ENCODE measurements around the gene TMEM187. TPM values are rescaled to one million over a fixed set of nuclear protein-coding genes. Genes with fewer than 3 reads are reported as not detected.

Gene TMEM187
- total RNA-seq, 4 donors from 2014 or later = 3.6 to 6.9 (median 6.1) TPM

DNA sequence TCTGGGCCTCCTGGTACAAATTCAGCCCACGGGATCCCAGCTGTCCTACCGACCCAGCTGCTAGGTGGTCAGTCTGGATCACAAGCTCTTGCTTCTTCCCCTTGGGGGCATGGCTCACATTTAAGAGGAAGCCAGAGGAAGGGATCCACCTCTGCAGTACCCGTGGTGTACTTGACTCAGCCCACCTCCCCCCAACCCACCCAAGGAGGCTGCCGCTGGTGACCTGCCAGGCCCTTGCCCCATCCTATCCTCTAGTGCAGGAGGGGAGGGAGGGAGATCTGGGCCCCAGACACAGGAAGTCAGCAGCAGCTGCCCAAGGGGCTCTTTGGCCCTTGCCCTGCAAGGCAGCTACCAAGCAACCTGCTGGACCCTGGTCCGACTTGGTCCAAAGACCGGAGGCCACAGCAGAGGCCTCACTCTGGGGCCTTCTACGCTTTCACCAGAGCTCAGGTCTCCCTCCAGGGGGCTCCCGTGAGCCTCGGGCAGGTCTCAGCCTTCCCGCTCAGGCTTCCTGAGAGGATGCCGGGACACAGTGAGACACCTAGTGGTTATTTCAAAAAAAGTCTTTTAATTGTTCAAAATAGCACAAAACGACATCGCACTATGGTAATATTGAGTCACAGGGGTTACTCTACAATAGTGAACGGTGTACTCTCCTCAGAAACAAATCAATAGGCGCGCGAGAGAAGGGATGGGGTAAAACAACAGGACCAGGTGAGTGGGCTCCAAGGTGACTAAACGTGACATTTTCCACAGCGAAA lies 25.4 kb upstream of the TMEM187 start:
- no peak for DNase-seq (ENCODE audit: extremely low spot score)
- Histone ChIP-seq H3K27ac (replicated peaks in 1 of 4) (peak overlapping the region; percentile 82 to 88 (median 85)), H3K4me1 (peaks cover 12 to 61% (median 47%) of the 10 kb centered on the region in 4 donors)

DNA sequence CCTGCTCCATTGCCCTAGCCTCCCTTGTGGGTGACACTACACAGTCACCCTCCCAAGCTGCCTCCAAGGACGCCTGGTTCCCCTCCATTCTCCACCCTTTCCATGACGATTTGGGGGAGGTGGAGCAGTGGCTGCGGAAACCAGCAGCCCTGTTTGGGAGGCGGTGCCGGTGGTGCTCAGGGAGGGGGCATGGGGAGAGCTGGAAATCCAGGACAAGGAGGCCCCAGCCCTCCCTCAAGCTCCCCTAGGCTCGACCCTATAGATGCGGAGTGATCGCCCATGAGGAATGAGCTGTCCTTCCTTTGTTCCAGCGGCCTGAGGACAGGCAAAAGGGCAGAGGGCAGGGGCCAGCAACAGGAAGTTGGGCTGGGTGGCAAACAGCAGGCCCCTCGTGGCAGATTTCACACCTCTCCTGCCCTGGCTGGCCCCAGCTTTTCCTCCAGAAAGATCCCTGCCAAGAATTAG lies 24.5 kb upstream of the TMEM187 start:
- peaks cover 21 to 50% (median 31%) of the 10 kb centered on the region in 4 donors for H3K36me3 ChIP-seq
- no peak overlapping the region for H3K4me3 ChIP-seq
- peak overlapping the region; percentile 82 to 88 (median 85) for H3K27ac ChIP-seq (replicated peaks in 1 of 4)
- 77% methylated on average over 10 of the region's 10 CpGs for WGBS
- DNase-seq (ENCODE audit: extremely low spot score) = no peak
- H3K4me1 ChIP-seq = peaks cover 15 to 68% (median 55%) of the 10 kb centered on the region in 4 donors
- TF ChIP-seq POLR2A (IDR thresholded peaks at IDR 0.05; ENCODE audit: low read depth) = no peak
- TF ChIP-seq POLR2AphosphoS5 (IDR thresholded peaks at IDR 0.05) = peak in 1 of 2 donors; percentile 5
- intact Hi-C loops (cut with DNase I) = no loop called here
- H3K9me3 ChIP-seq = no peaks in the 10 kb centered on the region
- no peaks in the 10 kb centered on the region for H3K27me3 ChIP-seq

More for the DNA sequence above, 25.4 kb upstream of the TMEM187 start:
- Histone ChIP-seq H3K27me3 (no peaks in the 10 kb centered on the region), H3K9me3 (no peaks in the 10 kb centered on the region), H3K36me3 (peaks cover 21 to 42% (median 25%) of the 10 kb centered on the region in 4 donors), H3K4me3 (no peak overlapping the region)
- intact Hi-C loops (cut with DNase I) = no loop called here
- TF ChIP-seq POLR2A (IDR thresholded peaks at IDR 0.05; ENCODE audit: low read depth) = no peak
- TF ChIP-seq POLR2AphosphoS5 (IDR thresholded peaks at IDR 0.05) = peak; percentile 12 to 64
- TF ChIP-seq EP300 (IDR thresholded peaks at IDR 0.05) = no peak
- TF ChIP-seq, protein P1, sequence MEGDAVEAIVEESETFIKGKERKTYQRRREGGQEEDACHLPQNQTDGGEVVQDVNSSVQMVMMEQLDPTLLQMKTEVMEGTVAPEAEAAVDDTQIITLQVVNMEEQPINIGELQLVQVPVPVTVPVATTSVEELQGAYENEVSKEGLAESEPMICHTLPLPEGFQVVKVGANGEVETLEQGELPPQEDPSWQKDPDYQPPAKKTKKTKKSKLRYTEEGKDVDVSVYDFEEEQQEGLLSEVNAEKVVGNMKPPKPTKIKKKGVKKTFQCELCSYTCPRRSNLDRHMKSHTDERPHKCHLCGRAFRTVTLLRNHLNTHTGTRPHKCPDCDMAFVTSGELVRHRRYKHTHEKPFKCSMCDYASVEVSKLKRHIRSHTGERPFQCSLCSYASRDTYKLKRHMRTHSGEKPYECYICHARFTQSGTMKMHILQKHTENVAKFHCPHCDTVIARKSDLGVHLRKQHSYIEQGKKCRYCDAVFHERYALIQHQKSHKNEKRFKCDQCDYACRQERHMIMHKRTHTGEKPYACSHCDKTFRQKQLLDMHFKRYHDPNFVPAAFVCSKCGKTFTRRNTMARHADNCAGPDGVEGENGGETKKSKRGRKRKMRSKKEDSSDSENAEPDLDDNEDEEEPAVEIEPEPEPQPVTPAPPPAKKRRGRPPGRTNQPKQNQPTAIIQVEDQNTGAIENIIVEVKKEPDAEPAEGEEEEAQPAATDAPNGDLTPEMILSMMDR (IDR thresholded peaks at IDR 0.05) = peak; percentile 76 to 81 (median 81)
- 53% methylated on average over 17 of the region's 19 CpGs for whole genome bisulfite sequencing

DNA sequence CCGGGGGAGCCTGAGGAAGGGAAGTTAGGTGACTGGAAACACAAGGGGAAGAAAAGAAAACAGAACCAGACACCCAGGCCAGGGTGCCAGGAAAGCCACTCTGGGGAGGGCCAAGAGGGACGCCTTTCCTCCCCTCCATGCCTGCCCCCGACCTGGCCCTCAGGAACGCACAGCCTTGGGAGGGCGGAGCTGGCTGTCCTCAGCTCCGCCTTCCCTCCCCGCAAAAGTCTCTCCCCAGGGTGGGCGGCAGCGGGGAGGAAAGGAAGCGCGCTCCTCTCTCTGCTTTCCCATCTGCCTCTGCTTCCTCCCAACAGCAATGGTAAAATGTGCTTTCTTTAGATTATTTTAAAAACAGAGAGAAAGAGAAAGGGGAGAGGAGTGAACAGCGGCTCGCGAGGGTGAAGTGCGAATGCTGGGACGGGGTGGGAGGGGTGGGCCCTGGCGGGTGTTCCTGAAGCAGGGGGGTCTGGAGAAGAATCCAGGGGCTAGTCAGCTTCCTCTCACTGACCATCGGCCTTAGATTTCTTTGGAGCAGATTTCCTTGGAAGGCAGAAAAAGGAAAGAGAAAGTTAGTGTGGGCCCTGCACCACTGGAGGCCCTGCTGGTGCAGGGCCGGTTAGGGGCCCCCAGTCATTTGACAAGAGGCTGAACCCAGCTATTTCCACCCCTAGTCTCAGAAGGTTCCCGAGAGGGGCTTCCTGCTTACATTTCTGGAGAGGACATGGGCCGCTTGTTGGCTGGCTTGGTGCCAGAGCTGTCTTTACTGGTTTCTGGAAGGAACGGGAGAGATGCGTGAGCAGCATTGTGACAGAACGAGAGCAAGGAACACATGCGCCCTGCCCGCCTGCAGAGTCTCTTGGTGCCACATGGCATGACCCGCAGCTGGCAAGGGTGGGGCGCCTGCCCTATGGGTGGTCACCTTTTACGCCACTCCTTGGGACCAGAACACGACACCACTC lies 23.4 kb upstream of the TMEM187 start:
- peaks cover 21 to 61% (median 33%) of the 10 kb centered on the region in 4 donors for H3K36me3 ChIP-seq
- DNase-seq (ENCODE audit: extremely low spot score) = no peak
- TF ChIP-seq EP300 (IDR thresholded peaks at IDR 0.05) = no peak
- TF ChIP-seq, protein P1 (IDR thresholded peaks at IDR 0.05) = no peak
- no peak for TF ChIP-seq POLR2A (IDR thresholded peaks at IDR 0.05; ENCODE audit: low read depth)
- no peak for TF ChIP-seq POLR2AphosphoS5 (IDR thresholded peaks at IDR 0.05)
- H3K27ac ChIP-seq (replicated peaks in 1 of 4) = peak overlapping the region; percentile 82 to 88 (median 85)
- intact Hi-C loops (cut with DNase I) = no loop called here
- H3K4me3 ChIP-seq = no peak overlapping the region
- H3K27me3 ChIP-seq = no peaks in the 10 kb centered on the region
- H3K9me3 ChIP-seq = no peaks in the 10 kb centered on the region
- peaks cover 17 to 79% (median 62%) of the 10 kb centered on the region in 4 donors for H3K4me1 ChIP-seq
- WGBS = 74% methylated on average over 29 of the region's 30 CpGs

DNA sequence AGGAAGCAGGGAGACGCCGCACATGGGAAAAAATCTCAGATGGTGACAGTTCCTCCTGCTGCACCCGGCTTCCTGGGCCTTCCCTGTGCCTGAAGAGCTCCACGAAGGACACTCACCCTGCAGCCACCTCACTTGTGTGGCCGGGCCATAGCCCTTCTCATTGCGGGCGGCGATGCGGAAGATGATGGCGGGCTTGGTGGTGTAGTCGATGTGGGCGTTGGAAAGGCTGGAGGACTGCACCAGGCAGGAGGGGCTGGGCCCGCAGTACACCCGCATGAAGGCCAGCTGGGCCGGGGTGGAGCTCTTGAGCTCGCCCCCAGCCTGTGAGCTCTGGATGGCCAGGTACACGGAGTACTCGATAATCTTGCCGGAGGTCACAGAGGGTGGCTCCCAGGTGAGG lies 22.4 kb upstream of the TMEM187 start:
- no peak for DNase-seq (ENCODE audit: extremely low spot score)
- 96% methylated on average over 18 of the region's 19 CpGs for WGBS
- Histone ChIP-seq H3K4me3 (no peak overlapping the region), H3K27ac (replicated peaks in 1 of 4) (peak overlapping the region; percentile 82 to 88 (median 85)), H3K36me3 (peaks cover 21 to 71% (median 43%) of the 10 kb centered on the region in 4 donors), H3K27me3 (no peaks in the 10 kb centered on the region), H3K4me1 (peaks cover 17 to 88% (median 67%) of the 10 kb centered on the region in 4 donors), H3K9me3 (no peaks in the 10 kb centered on the region)
- TF ChIP-seq, protein P1 (IDR thresholded peaks at IDR 0.05) = no peak
- no peak for TF ChIP-seq POLR2A (IDR thresholded peaks at IDR 0.05; ENCODE audit: low read depth)
- TF ChIP-seq POLR2AphosphoS5 (IDR thresholded peaks at IDR 0.05) = no peak
- TF ChIP-seq EP300 (IDR thresholded peaks at IDR 0.05) = no peak
- intact Hi-C loops (cut with DNase I) = no loop called here
